Measurements from ENCODE around the gene DHRSX. TPM values are rescaled to one million over a fixed set of nuclear protein-coding genes. Genes with fewer than 3 reads are reported as not detected.
"Not testable (repeated sequence)": the region's sequence is repeated elsewhere in the genome, so short reads cannot be mapped to it uniquely, and the experiment has no call there.

Gene DHRSX
- total and polyA plus RNA-seq, 4 donors: 16.8 to 28.4 (median 24.0) TPM

GRCh38 chrX:2481597-2481996 lies 19.2 kb downstream of the DHRSX start:
- H3K4me1 ChIP-seq (ENCODE audit: control insufficient read depth, insufficient read depth, low read length): peaks cover 26% of the 10 kb centered on the region
- WGBS (ENCODE audit: insufficient coverage): 97% methylated on average over 6 of the region's 12 CpGs
- DNase-seq (ENCODE audit: low read depth in 4 of 6, low spot score in 6 of 6); H3K27ac ChIP-seq (ENCODE audit: low read depth, low read length); H3K27me3 ChIP-seq (ENCODE audit: control insufficient read depth, insufficient read depth, low read length); H3K36me3 ChIP-seq (ENCODE audit: control insufficient read depth, insufficient read depth, low read length); H3K9me3 ChIP-seq (ENCODE audit: control insufficient read depth, insufficient read depth, low read length); H3K4me3 ChIP-seq (ENCODE audit: low read depth, low read length): not testable (repeated sequence)

- H3K27me3 ChIP-seq (ENCODE audit: control insufficient read depth, insufficient read depth, low read length); H3K4me3 ChIP-seq (ENCODE audit: low read depth, low read length); DNase-seq (ENCODE audit: low read depth in 4 of 6, low spot score in 6 of 6); H3K9me3 ChIP-seq (ENCODE audit: control insufficient read depth, insufficient read depth, low read length); H3K36me3 ChIP-seq (ENCODE audit: control insufficient read depth, insufficient read depth, low read length); H3K27ac ChIP-seq (ENCODE audit: low read depth, low read length): not testable (repeated sequence)
- 100% methylated on average over 1 of the region's 5 CpGs for WGBS (ENCODE audit: insufficient coverage)
- H3K4me1 ChIP-seq (ENCODE audit: control insufficient read depth, insufficient read depth, low read length): peaks cover 13% of the 10 kb centered on the region
Observed at GRCh38 chrX:2479982-2480381, 20.8 kb downstream of the DHRSX start.

- Histone ChIP-seq H3K4me1 (ENCODE audit: control insufficient read depth, insufficient read depth, low read length) (peaks cover 7% of the 10 kb centered on the region), H3K4me3 (ENCODE audit: low read depth, low read length) (no peak overlapping the region), H3K27ac (ENCODE audit: low read depth, low read length) (no peak overlapping the region), H3K27me3 (ENCODE audit: control insufficient read depth, insufficient read depth, low read length) (no peaks in the 10 kb centered on the region), H3K36me3 (ENCODE audit: control insufficient read depth, insufficient read depth, low read length) (peaks cover 3% of the 10 kb centered on the region), H3K9me3 (ENCODE audit: control insufficient read depth, insufficient read depth, low read length) (no peaks in the 10 kb centered on the region)
- 97% methylated on average over 15 of the region's 15 CpGs for WGBS (ENCODE audit: insufficient coverage)
- no peak for DNase-seq (ENCODE audit: low read depth in 4 of 6, low spot score in 6 of 6)
Observed at GRCh38 chrX:2479420-2479780, 21.4 kb downstream of the DHRSX start.

- DNase-seq (ENCODE audit: low read depth in 4 of 6, low spot score in 6 of 6): no peak
- 93% methylated on average over 21 of the region's 21 CpGs for WGBS (ENCODE audit: insufficient coverage)
- H3K27ac ChIP-seq (ENCODE audit: low read depth, low read length): no peak overlapping the region
- H3K27me3 ChIP-seq (ENCODE audit: control insufficient read depth, insufficient read depth, low read length): no peaks in the 10 kb centered on the region
- H3K4me3 ChIP-seq (ENCODE audit: low read depth, low read length): no peak overlapping the region
- no peaks in the 10 kb centered on the region for H3K9me3 ChIP-seq (ENCODE audit: control insufficient read depth, insufficient read depth, low read length)
- H3K36me3 ChIP-seq (ENCODE audit: control insufficient read depth, insufficient read depth, low read length): peaks cover 3% of the 10 kb centered on the region
- peaks cover under 1% of the 10 kb centered on the region for H3K4me1 ChIP-seq (ENCODE audit: control insufficient read depth, insufficient read depth, low read length)
Observed at GRCh38 chrX:2478546-2479419, 22.0 kb downstream of the DHRSX start.

- 100% methylated on average over 2 of the region's 11 CpGs for WGBS (ENCODE audit: insufficient coverage)
- H3K27ac ChIP-seq (ENCODE audit: low read depth, low read length); H3K4me3 ChIP-seq (ENCODE audit: low read depth, low read length); H3K27me3 ChIP-seq (ENCODE audit: control insufficient read depth, insufficient read depth, low read length); H3K4me1 ChIP-seq (ENCODE audit: control insufficient read depth, insufficient read depth, low read length); DNase-seq (ENCODE audit: low read depth in 4 of 6, low spot score in 6 of 6); H3K9me3 ChIP-seq (ENCODE audit: control insufficient read depth, insufficient read depth, low read length); H3K36me3 ChIP-seq (ENCODE audit: control insufficient read depth, insufficient read depth, low read length): not testable (repeated sequence)
Observed at GRCh38 chrX:2477313-2477712, 23.5 kb downstream of the DHRSX start.

GRCh38 chrX:2474963-2475726 lies 25.6 kb downstream of the DHRSX start:
- Histone ChIP-seq H3K4me3 (ENCODE audit: low read depth, low read length) (no peak overlapping the region), H3K27me3 (ENCODE audit: control insufficient read depth, insufficient read depth, low read length) (no peaks in the 10 kb centered on the region), H3K36me3 (ENCODE audit: control insufficient read depth, insufficient read depth, low read length) (no peaks in the 10 kb centered on the region), H3K4me1 (ENCODE audit: control insufficient read depth, insufficient read depth, low read length) (no peaks in the 10 kb centered on the region), H3K27ac (ENCODE audit: low read depth, low read length) (no peak overlapping the region), H3K9me3 (ENCODE audit: control insufficient read depth, insufficient read depth, low read length) (no peaks in the 10 kb centered on the region)
- 84% methylated on average over 18 of the region's 18 CpGs for WGBS (ENCODE audit: insufficient coverage)
- DNase-seq (ENCODE audit: low read depth in 4 of 6, low spot score in 6 of 6): no peak

GRCh38 chrX:2474280-2474962 lies 26.4 kb downstream of the DHRSX start:
- Histone ChIP-seq H3K4me3 (ENCODE audit: low read depth, low read length) (no peak overlapping the region), H3K36me3 (ENCODE audit: control insufficient read depth, insufficient read depth, low read length) (no peaks in the 10 kb centered on the region), H3K27me3 (ENCODE audit: control insufficient read depth, insufficient read depth, low read length) (no peaks in the 10 kb centered on the region), H3K27ac (ENCODE audit: low read depth, low read length) (no peak overlapping the region), H3K4me1 (ENCODE audit: control insufficient read depth, insufficient read depth, low read length) (no peaks in the 10 kb centered on the region), H3K9me3 (ENCODE audit: control insufficient read depth, insufficient read depth, low read length) (no peaks in the 10 kb centered on the region)
- WGBS (ENCODE audit: insufficient coverage): 86% methylated on average over 19 of the region's 20 CpGs
- no peak for DNase-seq (ENCODE audit: low read depth in 4 of 6, low spot score in 6 of 6)

- not testable (repeated sequence) for DNase-seq (ENCODE audit: low read depth in 4 of 6, low spot score in 6 of 6); H3K4me3 ChIP-seq (ENCODE audit: low read depth, low read length); H3K27ac ChIP-seq (ENCODE audit: low read depth, low read length); H3K9me3 ChIP-seq (ENCODE audit: control insufficient read depth, insufficient read depth, low read length); H3K27me3 ChIP-seq (ENCODE audit: control insufficient read depth, insufficient read depth, low read length); H3K4me1 ChIP-seq (ENCODE audit: control insufficient read depth, insufficient read depth, low read length); H3K36me3 ChIP-seq (ENCODE audit: control insufficient read depth, insufficient read depth, low read length)
- 89% methylated on average over 13 of the region's 15 CpGs for WGBS (ENCODE audit: insufficient coverage)
Observed at GRCh38 chrX:2473064-2473463, 27.7 kb downstream of the DHRSX start.

GRCh38 chrX:2471641-2472040 lies 29.1 kb downstream of the DHRSX start:
- no peaks in the 10 kb centered on the region for H3K36me3 ChIP-seq (ENCODE audit: control insufficient read depth, insufficient read depth, low read length)
- no peaks in the 10 kb centered on the region for H3K9me3 ChIP-seq (ENCODE audit: control insufficient read depth, insufficient read depth, low read length)
- H3K27me3 ChIP-seq (ENCODE audit: control insufficient read depth, insufficient read depth, low read length): no peaks in the 10 kb centered on the region
- H3K4me3 ChIP-seq (ENCODE audit: low read depth, low read length): no peak overlapping the region
- H3K4me1 ChIP-seq (ENCODE audit: control insufficient read depth, insufficient read depth, low read length): no peaks in the 10 kb centered on the region
- 96% methylated on average over 4 of the region's 7 CpGs for WGBS (ENCODE audit: insufficient coverage)
- no peak overlapping the region for H3K27ac ChIP-seq (ENCODE audit: low read depth, low read length)
- no peak for DNase-seq (ENCODE audit: low read depth in 4 of 6, low spot score in 6 of 6)

Data from spinal cord (tissue), 10 donors.